HG03571 (cell line): Measurements from ENCODE around the gene HMBS.

Experiments
- ATAC-seq: cut with Tn5 transposase; IDR thresholded peaks from one replicate; pipeline ENCODE4 v1.9.1; 2021; ENCODE audit not compliant: unreplicated experiment

HMBS gene

DNA sequence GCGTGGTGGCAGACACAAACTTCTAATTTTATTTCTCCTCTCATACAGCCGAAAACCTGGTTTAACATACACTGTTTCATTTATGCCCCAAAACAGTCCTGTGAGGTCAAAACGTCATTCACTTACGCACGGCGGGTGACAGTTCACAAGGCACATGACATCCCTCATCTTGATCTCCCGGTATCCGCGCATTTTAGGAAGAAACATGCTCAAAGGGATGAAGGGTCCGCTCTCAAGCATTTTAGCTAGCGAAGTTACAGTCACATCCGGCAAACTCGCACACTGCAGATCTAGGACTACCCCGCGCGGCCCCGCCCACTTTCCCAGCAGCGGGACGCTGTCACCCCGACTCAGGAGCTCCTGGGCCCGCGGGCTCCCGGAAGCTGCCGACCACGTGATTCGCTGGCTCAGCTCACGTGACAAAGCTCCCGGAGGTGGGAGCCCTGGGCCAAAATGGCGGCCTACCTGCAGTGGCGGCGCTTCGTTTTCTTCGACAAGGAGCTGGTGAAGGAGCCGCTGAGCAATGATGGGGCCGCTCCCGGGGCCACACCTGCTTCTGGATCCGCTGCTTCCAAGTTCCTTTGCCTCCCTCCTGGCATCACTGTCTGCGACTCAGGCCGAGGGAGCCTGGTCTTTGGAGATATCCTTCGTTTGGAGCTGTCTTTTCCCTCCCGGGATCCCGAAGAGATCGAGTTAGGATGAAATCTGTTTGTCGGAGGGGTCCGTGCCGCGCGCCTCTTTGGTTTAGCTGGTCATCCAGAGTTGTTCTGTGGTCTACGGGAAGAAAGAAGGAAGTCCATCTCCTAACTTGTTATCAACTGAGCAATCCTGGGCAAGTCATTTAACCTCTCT, 17.1 kb upstream of the HMBS start, which contains the start of gene VPS11:
Gene VPS11 (plus strand): TSS at position 448 of the 852 bp plus-strand sequence. CDS start 6 bp downstream, at position 454.
- ATAC-seq, result peak; percentile 87

DNA sequence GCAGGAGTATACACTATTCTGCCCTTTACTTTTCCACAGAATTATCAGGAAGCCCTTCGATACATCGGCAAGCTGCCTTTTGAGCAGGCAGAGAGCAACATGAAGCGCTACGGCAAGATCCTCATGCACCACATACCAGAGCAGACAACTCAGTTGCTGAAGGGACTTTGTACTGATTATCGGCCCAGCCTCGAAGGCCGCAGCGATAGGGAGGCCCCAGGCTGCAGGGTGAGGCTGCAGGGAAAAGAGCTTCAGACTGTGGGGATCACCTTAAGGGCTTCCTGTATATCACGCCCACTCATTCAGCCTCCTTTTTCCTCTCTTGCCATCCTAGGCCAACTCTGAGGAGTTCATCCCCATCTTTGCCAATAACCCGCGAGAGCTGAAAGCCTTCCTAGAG, 6.8 kb upstream of the HMBS start:
- no peak for ATAC-seq

GRCh38 chr11:119078675-119079420, 5.8 kb upstream of the HMBS start:
- no peak for ATAC-seq

GRCh38 chr11:119081682-119082260, 2.9 kb upstream of the HMBS start:
- no peak for ATAC-seq

- peak; percentile 2 for ATAC-seq
Observed at GRCh38 chr11:119085437-119085847, 761 bp downstream of the HMBS start.

GRCh38 chr11:119087123-119087522, 2.4 kb downstream of the HMBS start:
- ATAC-seq, result no peak

DNA sequence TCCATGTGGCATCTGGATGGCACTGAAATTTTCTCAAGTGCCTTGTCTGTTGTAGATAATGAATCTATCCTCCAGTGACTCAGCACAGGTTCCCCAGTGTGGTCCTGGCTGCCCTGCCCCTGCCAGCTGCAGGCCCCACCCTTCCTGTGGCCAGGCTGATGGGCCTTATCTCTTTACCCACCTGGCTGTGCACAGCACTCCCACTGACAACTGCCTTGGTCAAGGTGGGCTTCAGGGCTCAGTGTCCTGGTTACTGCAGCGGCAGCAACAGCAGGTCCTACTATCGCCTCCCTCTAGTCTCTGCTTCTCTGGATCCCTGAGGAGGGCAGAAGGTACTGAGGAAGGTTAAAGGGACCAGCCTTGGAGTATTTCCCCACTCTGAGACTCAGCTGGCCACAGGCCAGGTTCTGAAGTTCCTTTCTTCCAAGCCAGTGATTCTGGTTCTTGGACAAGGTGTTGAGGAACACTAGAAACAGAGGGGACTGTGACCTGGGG, 3.1 kb downstream of the HMBS start:
- ATAC-seq, result no peak

- no peak for ATAC-seq
Observed at GRCh38 chr11:119088406-119088805, 3.7 kb downstream of the HMBS start.

- no peak for ATAC-seq
Observed at GRCh38 chr11:119089319-119089718, 4.6 kb downstream of the HMBS start.

DNA sequence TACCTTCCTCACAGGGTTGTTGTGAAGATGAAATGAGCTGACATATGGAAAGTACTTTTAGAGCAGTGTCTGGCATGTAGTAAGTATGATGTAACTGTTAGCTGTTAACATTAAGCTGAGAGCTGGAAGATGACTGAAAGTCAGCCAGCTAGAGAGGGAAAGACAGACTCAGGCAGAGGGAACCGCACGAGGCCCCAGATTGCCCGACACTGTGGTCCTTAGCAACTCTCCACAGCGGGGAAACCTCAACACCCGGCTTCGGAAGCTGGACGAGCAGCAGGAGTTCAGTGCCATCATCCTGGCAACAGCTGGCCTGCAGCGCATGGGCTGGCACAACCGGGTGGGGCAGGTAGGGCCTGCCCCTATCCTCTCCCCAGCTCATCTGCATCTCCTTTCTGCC, 6.5 kb downstream of the HMBS start:
- no peak for ATAC-seq

DNA sequence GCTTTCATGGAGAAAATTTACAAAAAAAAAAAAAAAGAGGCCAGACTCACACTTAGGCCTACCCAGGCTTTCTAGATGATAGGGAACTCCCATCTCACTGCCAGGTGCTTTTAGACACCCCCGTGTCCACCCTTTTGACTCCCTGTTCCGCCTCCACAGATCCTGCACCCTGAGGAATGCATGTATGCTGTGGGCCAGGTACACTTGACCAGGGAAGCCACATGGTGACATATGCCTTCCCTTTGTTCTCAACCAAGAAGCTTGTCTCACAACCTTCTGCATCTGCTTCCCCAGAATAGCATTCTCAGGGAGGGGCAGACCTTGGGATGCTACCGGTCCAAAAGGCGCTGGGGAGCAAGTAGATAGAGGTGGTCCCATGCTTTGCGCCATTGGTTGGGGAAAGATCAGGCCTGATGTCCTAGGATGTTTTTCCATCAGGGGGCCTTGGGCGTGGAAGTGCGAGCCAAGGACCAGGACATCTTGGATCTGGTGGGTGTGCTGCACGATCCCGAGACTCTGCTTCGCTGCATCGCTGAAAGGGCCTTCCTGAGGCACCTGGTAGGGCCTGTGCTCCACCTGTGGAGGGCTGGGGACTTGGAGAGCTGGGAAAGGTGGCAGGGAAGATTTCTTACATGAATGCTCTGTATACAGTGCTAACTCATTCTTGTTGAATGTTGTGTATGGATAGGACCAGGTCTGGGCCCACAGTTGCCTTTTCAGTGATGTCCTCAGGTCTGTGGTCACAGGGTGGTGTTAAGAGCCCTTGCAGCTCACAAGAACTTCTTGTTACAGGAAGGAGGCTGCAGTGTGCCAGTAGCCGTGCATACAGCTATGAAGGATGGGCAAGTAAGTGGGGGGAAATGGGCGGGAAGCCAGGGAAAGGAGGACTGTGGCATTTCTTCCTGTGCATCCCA, 7.5 kb downstream of the HMBS start:
- no peak for ATAC-seq

- ATAC-seq, result no peak
Observed at GRCh38 chr11:119092880-119093842, 8.5 kb downstream of the HMBS start.

- no peak for ATAC-seq
Observed at GRCh38 chr11:119093942-119094815, 9.5 kb downstream of the HMBS start.

DNA sequence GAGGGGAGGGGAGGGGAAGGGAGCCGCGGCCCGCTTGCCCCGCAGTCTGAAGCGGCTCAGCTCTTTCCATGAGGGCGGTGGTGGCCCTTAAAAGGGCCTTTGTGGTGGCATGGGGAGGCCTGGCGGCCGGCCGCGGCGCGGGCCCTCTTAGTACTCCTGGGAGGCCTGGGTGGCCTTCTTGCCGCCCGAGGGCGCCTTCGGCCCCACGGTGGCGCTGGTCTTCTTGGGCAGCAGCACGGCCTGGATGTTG, 10.1 kb downstream of the HMBS start:
- ATAC-seq, result peak; percentile 28

DNA sequence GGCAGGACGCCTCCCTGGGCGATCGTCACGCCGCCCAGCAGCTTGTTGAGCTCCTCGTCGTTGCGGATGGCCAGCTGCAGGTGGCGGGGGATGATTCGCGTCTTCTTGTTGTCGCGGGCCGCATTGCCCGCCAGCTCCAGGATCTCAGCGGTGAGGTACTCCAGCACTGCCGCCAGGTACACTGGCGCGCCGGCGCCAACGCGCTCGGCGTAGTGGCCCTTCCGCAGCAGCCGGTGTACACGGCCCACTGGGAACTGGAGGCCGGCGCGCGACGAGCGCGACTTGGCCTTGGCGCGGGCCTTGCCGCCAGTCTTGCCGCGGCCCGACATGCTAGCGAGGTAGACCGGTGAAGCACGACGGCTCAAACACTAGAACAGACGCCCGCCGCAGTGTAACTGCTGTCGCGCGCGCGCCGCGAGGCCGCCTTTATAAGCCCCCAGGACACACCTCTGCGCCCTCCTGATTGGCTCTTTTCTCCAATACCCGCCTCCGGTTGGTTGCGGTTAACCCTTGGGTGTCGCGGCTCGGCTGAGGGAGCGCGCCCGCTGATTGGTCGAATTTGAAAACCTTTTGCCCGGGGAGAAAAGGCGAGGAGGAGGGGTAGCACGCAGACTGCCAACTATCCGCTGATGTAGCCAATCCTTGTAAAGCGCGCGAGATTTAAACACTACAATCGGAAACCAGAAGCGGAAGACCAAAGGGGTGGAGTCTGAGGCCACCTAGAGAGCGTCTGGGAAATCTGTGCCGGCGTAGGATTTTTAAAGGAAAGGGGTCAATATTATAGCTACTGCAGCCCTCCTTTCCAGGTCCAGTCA, 10.6 kb downstream of the HMBS start:
- ATAC-seq, result peak; percentile 82

DNA sequence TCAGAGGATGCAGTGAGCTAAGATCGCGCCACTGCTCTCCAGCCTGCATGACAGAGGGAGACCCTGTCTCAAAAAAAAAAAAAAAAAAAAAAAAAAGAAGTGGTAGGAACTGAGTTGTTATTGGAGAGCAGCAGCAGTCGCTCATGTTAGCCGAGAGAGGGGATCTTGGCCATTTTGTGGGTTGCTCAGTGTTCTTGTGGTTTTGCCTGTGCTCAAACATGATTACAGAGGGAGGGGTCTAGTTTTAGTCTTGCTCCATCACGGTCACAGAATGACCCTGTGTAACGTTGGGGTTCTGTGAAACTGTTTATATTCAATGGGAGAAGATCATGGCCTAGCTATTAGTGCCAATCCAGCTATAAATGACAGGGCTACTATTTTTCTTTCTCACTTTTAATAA, 15.0 kb downstream of the HMBS start:
- no peak for ATAC-seq

GRCh38 chr11:119100246-119100970, 15.7 kb downstream of the HMBS start:
- no peak for ATAC-seq
